GM23338 (cell line): Measurements from ENCODE around the gene MPZ. TPM values are rescaled to one million over a fixed set of nuclear protein-coding genes. Genes with fewer than 3 reads are reported as not detected.

Experiments used
- ATAC-seq: fragments of 200-7000 bp; cut with Tn5 transposase; 3 replicates; pipeline ENCODE4 v1.9.1; 2020
- DNase-seq: peaks from one replicate; pipeline ENCODE4 v3.0.0-alpha.2; 2015; ENCODE audit warnings: low spot score
- H2AFZ ChIP-seq: fragments of 200-600 bp; sonication (generic); 2 replicates; pipeline ENCODE4 v1.8.0; 2016; ENCODE audit warnings: antibody characterized with exemption, mild to moderate bottlenecking, moderate library complexity
- H3F3A ChIP-seq: fragments of 200-600 bp; sonication (generic); replicated peaks from 2 replicates; pipeline ENCODE4 v1.8.0; 2017; ENCODE audit warnings: antibody characterized with exemption, mixed run types, low read depth
- H3K27ac ChIP-seq: fragments of 200-600 bp; sonication (generic); 2 replicates; pipeline ENCODE4 v1.6.1; 2016; ENCODE audit warnings: low read depth
- H3K27me3 ChIP-seq: fragments of 200-600 bp; sonication (generic); 2 replicates; pipeline ENCODE4 v1.8.0; 2016; ENCODE audit warnings: mild to moderate bottlenecking, mixed run types, moderate library complexity; ENCODE audit not compliant: insufficient read depth
- H3K36me3 ChIP-seq: fragments of 200-600 bp; sonication (generic); 2 replicates; pipeline ENCODE4 v1.8.0; 2016; ENCODE audit warnings: mild to moderate bottlenecking; ENCODE audit not compliant: insufficient read depth
- H3K4me1 ChIP-seq: fragments of 200-600 bp; sonication (generic); 2 replicates; pipeline ENCODE4 v1.8.0; 2016; ENCODE audit warnings: mild to moderate bottlenecking, moderate library complexity; ENCODE audit not compliant: insufficient read depth
- H3K4me2 ChIP-seq: fragments of 200-600 bp; sonication (generic); 2 replicates; pipeline ENCODE4 v1.7.1; 2017; ENCODE audit warnings: mixed run types
- H3K4me3 ChIP-seq: fragments of 200-600 bp; sonication (generic); 2 replicates; pipeline ENCODE4 v1.6.1; 2016; ENCODE audit warnings: mixed run types
- H3K79me2 ChIP-seq: fragments of 200-600 bp; sonication (generic); replicated peaks from 2 replicates; pipeline ENCODE4 v1.8.0; 2017; ENCODE audit warnings: mild to moderate bottlenecking; ENCODE audit not compliant: insufficient read depth
- H3K9me2 ChIP-seq: fragments of 200-600 bp; sonication (generic); 2 replicates; pipeline ENCODE4 v1.8.0; 2017; ENCODE audit not compliant: insufficient read depth
- H4K20me1 ChIP-seq: fragments of 200-600 bp; sonication (generic); replicated peaks from 2 replicates; pipeline ENCODE4 v1.8.0; 2017; ENCODE audit warnings: mild to moderate bottlenecking; ENCODE audit not compliant: insufficient read depth
- H3K27ac Mint-ChIP-seq: 2 replicates; pipeline ENCODE4 v1.8.0; 2020; ENCODE audit warnings: inconsistent platforms, mild to moderate bottlenecking, moderate library complexity, mixed read lengths
- H3K27me3 Mint-ChIP-seq: 3 replicates; pipeline ENCODE4 v1.8.0; 2022; ENCODE audit warnings: low read depth, mild to moderate bottlenecking, moderate library complexity, mixed read lengths, inconsistent platforms; ENCODE audit not compliant: insufficient read depth, poor library complexity
- H3K36me3 Mint-ChIP-seq: 3 replicates; pipeline ENCODE4 v1.8.0; 2021; ENCODE audit warnings: low read depth, mild to moderate bottlenecking, inconsistent platforms, moderate library complexity, mixed read lengths
- H3K4me1 Mint-ChIP-seq: 3 replicates; pipeline ENCODE4 v1.8.0; 2020; ENCODE audit warnings: mild to moderate bottlenecking, inconsistent platforms, mixed read lengths
- H3K4me3 Mint-ChIP-seq: 3 replicates; pipeline ENCODE4 v1.8.0; 2021; ENCODE audit warnings: moderate library complexity, mild to moderate bottlenecking, inconsistent platforms, mixed read lengths
- H3K9me3 Mint-ChIP-seq: 3 replicates; pipeline ENCODE4 v1.8.0; 2020; ENCODE audit warnings: moderate library complexity, mild to moderate bottlenecking, inconsistent platforms, mixed read lengths
- EZH2phosphoT487 ChIP-seq: fragments of 200-600 bp; sonication (generic); IDR thresholded peaks from one replicate; pipeline ENCODE4 v1.8.1; 2018; ENCODE audit warnings: antibody characterized with exemption; ENCODE audit not compliant: unreplicated experiment
- POLR2AphosphoS5 ChIP-seq: IDR thresholded peaks from 2 replicates; pipeline ENCODE4 v1.6.1; 2016; ENCODE audit warnings: antibody characterized with exemption, low read depth
- ZNF331 ChIP-seq: fragments of 250-450 bp; sonication (Bioruptor Pico); IDR thresholded peaks from 2 replicates; pipeline ENCODE4 v1.5.0; 2020; ENCODE audit warnings: low read depth, mild to moderate bottlenecking, moderate library complexity
- polyA plus RNA-seq: library from polyadenylated mRNA; unstranded; fragments of >200 nt; fragmentation: Nextera tagmentation; extraction: Ambion mirVana; gene quantifications from 2 replicates; pipeline ENCODE4 v1.2.1, GENCODE V29; 2016
- total RNA-seq: library from RNA; depleted of rRNA; stranded (reverse); fragments of >200 nt; shearing (Covaris generic); gene quantifications from 2 replicates; pipeline ENCODE4 v1.2.3, GENCODE V29; 2014
- TF ChIP-seq, protein P1 (sequence below), 2 experiments: fragments of 200-600 bp in 1 of 2; sonication (generic) in 1 of 2; conservative IDR thresholded peaks; 2 replicates each; pipeline versions ENCODE4 v1.5.1 to v1.6.1; 2016 to 2017; ENCODE audit warnings: antibody characterized with exemption in 2 of 2, low read depth in 2 of 2, mild to moderate bottlenecking in 2 of 2, moderate library complexity in 1 of 2
- TF ChIP-seq, protein P2 (sequence below): IDR thresholded peaks from one replicate; pipeline ENCODE4 v1.6.1; 2018; ENCODE audit warnings: antibody characterized with exemption; ENCODE audit not compliant: unreplicated experiment

Gene MPZ
- total and polyA plus RNA-seq, 2 experiments from 2014 or later = 1.9 to 4.0 TPM

DNA sequence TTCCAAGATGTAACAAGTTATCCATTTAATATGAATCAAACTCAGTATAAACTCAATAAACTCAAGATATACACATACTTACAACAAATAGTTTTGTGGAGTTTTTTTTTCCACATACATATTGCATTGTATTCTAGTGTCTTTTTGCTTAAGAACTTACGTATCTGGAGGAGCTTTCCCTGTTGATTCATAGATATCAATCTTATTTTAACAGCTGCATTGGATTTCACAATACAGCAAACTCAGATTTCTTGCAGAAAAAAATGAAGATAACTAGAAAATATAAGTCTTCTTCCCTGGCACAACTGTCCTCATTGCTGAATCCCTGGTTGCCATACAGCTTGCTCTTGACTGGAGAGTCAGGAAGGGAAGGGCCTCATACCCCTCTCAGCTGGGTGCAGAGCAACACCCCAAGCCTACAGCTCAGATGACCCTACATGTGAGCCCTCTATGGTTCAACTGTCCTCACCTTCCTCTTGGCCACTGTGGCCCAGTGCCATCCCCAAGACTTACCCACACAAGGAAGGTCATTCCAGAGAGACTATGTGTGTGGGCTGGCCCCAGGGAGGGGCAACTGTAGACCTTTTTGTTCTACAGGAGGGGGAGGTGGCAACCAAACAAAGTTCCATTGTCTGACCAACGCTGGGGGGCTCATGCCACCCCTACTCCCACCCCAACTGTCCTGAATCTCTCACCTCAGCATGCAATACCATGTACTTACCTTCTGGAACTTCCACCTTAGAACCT is 1.7 kb downstream of the MPZ start:
- Histone ChIP-seq H3K36me3 (no peaks in the 10 kb centered on the region), H2AFZ (no peak overlapping the region), H3K27me3 (no peaks in the 10 kb centered on the region), H3K4me3 (no peak overlapping the region), H3K9me2 (0 out of 2 replicates have a peak, but pooled peaks cover 3% of the 10 kb centered on the region), H3K4me2 (no peak overlapping the region), H4K20me1 (no peaks in the 10 kb centered on the region), H3F3A (0 out of 2 replicates have a peak, but pooled peaks cover 3% of the 10 kb centered on the region), H3K4me1 (peaks cover 34% of the 10 kb centered on the region), H3K79me2 (peaks cover 14% of the 10 kb centered on the region), H3K27ac (no peak overlapping the region)
- ATAC-seq (no peak), DNase-seq (no peak)
- TF ChIP-seq, protein P1, sequence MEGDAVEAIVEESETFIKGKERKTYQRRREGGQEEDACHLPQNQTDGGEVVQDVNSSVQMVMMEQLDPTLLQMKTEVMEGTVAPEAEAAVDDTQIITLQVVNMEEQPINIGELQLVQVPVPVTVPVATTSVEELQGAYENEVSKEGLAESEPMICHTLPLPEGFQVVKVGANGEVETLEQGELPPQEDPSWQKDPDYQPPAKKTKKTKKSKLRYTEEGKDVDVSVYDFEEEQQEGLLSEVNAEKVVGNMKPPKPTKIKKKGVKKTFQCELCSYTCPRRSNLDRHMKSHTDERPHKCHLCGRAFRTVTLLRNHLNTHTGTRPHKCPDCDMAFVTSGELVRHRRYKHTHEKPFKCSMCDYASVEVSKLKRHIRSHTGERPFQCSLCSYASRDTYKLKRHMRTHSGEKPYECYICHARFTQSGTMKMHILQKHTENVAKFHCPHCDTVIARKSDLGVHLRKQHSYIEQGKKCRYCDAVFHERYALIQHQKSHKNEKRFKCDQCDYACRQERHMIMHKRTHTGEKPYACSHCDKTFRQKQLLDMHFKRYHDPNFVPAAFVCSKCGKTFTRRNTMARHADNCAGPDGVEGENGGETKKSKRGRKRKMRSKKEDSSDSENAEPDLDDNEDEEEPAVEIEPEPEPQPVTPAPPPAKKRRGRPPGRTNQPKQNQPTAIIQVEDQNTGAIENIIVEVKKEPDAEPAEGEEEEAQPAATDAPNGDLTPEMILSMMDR (conservative IDR thresholded peaks at IDR 0.05; ENCODE audit: low read depth in 2 of 2) = no peak
- TF ChIP-seq POLR2AphosphoS5 = no peak
- TF ChIP-seq EZH2phosphoT487 = no peak
- Mint-ChIP-seq H3K4me1 (peaks cover 45% of the 10 kb centered on the region), H3K9me3 (no peaks in the 10 kb centered on the region), H3K27ac (no peak overlapping the region), H3K27me3 (peaks cover 5% of the 10 kb centered on the region), H3K4me3 (no peak overlapping the region), H3K36me3 (no peaks in the 10 kb centered on the region)

DNA sequence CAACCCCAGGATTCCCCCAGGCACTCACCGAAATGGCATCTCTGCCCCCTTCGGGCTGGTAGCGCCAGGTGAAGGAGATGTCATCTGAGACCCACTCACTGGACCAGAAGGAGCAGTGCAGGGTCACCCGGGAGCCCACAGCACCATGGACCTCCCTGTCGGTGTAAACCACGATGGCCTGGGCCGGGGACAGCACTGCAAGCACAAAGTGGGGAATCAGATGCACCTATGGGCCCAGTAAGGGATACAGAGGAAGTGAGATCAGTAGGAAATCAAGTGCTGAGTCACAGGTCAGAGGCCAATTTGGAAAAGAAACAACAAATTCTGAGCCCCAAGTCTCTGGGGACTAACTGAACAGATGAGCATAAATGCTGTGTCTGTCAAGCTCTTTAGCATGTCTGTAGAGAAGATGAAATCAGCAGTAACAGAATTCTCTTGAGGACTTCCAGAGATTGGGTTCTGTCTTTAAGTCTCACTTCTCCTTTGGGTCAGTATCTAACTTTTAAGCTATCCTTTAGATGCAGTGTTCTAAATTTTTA is 2.5 kb downstream of the MPZ start:
- no peak for ATAC-seq
- peaks cover 3% of the 10 kb centered on the region for H3K27me3 Mint-ChIP-seq
- Histone ChIP-seq H2AFZ (peak overlapping the region; percentile 81; the same call in 1 of the 2 replicates), H3K9me2 (0 out of 2 replicates have a peak, but pooled peaks cover under 1% of the 10 kb centered on the region), H3K79me2 (peaks cover 16% of the 10 kb centered on the region), H3F3A (0 out of 2 replicates have a peak, but pooled peaks cover 3% of the 10 kb centered on the region), H3K4me1 (peaks cover 38% of the 10 kb centered on the region), H3K4me2 (no peak overlapping the region), H4K20me1 (no peaks in the 10 kb centered on the region), H3K36me3 (no peaks in the 10 kb centered on the region), H3K4me3 (no peak overlapping the region), H3K27me3 (no peaks in the 10 kb centered on the region), H3K27ac (no peak overlapping the region)
- H3K27ac Mint-ChIP-seq = peak overlapping the region; percentile 68; the same call in 1 of the 2 replicates
- no peaks in the 10 kb centered on the region for H3K9me3 Mint-ChIP-seq
- no peaks in the 10 kb centered on the region for H3K36me3 Mint-ChIP-seq
- H3K4me1 Mint-ChIP-seq = peaks cover 45% of the 10 kb centered on the region
- peak overlapping the region; percentile 14; the same call in 1 of the 3 replicates for H3K4me3 Mint-ChIP-seq
- no peak for DNase-seq
- TF ChIP-seq, protein P1 (conservative IDR thresholded peaks at IDR 0.05; ENCODE audit: low read depth in 2 of 2) = no peak
- TF ChIP-seq ZNF331 = no peak
- TF ChIP-seq, protein P2, sequence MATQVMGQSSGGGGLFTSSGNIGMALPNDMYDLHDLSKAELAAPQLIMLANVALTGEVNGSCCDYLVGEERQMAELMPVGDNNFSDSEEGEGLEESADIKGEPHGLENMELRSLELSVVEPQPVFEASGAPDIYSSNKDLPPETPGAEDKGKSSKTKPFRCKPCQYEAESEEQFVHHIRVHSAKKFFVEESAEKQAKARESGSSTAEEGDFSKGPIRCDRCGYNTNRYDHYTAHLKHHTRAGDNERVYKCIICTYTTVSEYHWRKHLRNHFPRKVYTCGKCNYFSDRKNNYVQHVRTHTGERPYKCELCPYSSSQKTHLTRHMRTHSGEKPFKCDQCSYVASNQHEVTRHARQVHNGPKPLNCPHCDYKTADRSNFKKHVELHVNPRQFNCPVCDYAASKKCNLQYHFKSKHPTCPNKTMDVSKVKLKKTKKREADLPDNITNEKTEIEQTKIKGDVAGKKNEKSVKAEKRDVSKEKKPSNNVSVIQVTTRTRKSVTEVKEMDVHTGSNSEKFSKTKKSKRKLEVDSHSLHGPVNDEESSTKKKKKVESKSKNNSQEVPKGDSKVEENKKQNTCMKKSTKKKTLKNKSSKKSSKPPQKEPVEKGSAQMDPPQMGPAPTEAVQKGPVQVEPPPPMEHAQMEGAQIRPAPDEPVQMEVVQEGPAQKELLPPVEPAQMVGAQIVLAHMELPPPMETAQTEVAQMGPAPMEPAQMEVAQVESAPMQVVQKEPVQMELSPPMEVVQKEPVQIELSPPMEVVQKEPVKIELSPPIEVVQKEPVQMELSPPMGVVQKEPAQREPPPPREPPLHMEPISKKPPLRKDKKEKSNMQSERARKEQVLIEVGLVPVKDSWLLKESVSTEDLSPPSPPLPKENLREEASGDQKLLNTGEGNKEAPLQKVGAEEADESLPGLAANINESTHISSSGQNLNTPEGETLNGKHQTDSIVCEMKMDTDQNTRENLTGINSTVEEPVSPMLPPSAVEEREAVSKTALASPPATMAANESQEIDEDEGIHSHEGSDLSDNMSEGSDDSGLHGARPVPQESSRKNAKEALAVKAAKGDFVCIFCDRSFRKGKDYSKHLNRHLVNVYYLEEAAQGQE = no peak
